HG03095 (cell line): Measurements from ENCODE around the gene ANKRD22.

Experiments used
- ATAC-seq: cut with Tn5 transposase; IDR thresholded peaks from one replicate; pipeline ENCODE4 v1.9.1; 2021; ENCODE audit warnings: moderate library complexity; ENCODE audit not compliant: unreplicated experiment

ANKRD22 gene

GRCh38 chr10:88803641-88804040 lies 48.0 kb downstream of the ANKRD22 start:
- no peak for ATAC-seq

GRCh38 chr10:88802523-88803285 lies 48.9 kb downstream of the ANKRD22 start, which contains the start of gene LIPM:
Gene LIPM, plus strand, starts transcription at chr10:88802730. Its CDS starts 167 bp downstream, at chr10:88802897.
- ATAC-seq = no peak

GRCh38 chr10:88800152-88801125 lies 51.2 kb downstream of the ANKRD22 start:
- no peak for ATAC-seq

- ATAC-seq = no peak
Observed at GRCh38 chr10:88794731-88795130, 56.9 kb downstream of the ANKRD22 start.

- ATAC-seq = no peak
Observed at GRCh38 chr10:88793712-88794299, 57.8 kb downstream of the ANKRD22 start.

GRCh38 chr10:88792661-88793060 lies 59.0 kb downstream of the ANKRD22 start:
- no peak for ATAC-seq

GRCh38 chr10:88791924-88792323 lies 59.7 kb downstream of the ANKRD22 start:
- no peak for ATAC-seq

GRCh38 chr10:88788924-88789323 lies 62.7 kb downstream of the ANKRD22 start:
- no peak for ATAC-seq

- no peak for ATAC-seq
Observed at GRCh38 chr10:88787463-88787862, 64.2 kb downstream of the ANKRD22 start.

GRCh38 chr10:88786032-88786770 lies 65.4 kb downstream of the ANKRD22 start:
- no peak for ATAC-seq

- no peak for ATAC-seq
Observed at GRCh38 chr10:88783724-88784123, 67.9 kb downstream of the ANKRD22 start.

GRCh38 chr10:88782222-88782621 lies 69.4 kb downstream of the ANKRD22 start:
- ATAC-seq = no peak

- no peak for ATAC-seq
Observed at GRCh38 chr10:88781206-88781605, 70.4 kb downstream of the ANKRD22 start.
